ENCODE results near the gene SLC20A1. TPM values are rescaled to one million over a fixed set of nuclear protein-coding genes. Genes with fewer than 3 reads are reported as not detected.
A peak's percentile ranks its signal among the peaks of the same experiment; 100 is the strongest.

Gene SLC20A1
- total RNA-seq, 1 donor: 96.3 TPM

GRCh38 chr2:112642966-112643365 is 2.8 kb upstream of the SLC20A1 start:
- H3K4me1 ChIP-seq (ENCODE audit: insufficient read depth, low read length): peaks cover 59% of the 10 kb centered on the region

GRCh38 chr2:112643488-112643887 is 2.3 kb upstream of the SLC20A1 start:
- Histone ChIP-seq H3K27ac (ENCODE audit: low read depth, low read length) (peak overlapping the region; percentile 54), H3K4me1 (ENCODE audit: insufficient read depth, low read length) (peaks cover 64% of the 10 kb centered on the region)

More at GRCh38 chr2:112642966-112643365, 2.8 kb upstream of the SLC20A1 start:
- Histone ChIP-seq H3K9me3 (ENCODE audit: low read depth, low read length) (no peaks in the 10 kb centered on the region), H3K27me3 (ENCODE audit: insufficient read depth, low read length) (no peaks in the 10 kb centered on the region), H3K4me2 (ENCODE audit: insufficient read depth, low read length) (peak overlapping the region; percentile 17), H3K79me2 (ENCODE audit: insufficient read depth, low read length) (peaks cover 42% of the 10 kb centered on the region), H3K27ac (ENCODE audit: low read depth, low read length) (peak overlapping the region; percentile 54), H4K20me1 (ENCODE audit: insufficient read depth, low read length) (peaks cover 16% of the 10 kb centered on the region), H3K4me3 (ENCODE audit: insufficient read depth, low read length) (no peak overlapping the region), H2AFZ (ENCODE audit: low read length) (no peak overlapping the region), H3K36me3 (ENCODE audit: insufficient read depth, low read length) (peaks cover 13% of the 10 kb centered on the region)
- no peak for DNase-seq (ENCODE audit: insufficient read length, low spot score, missing footprints)
- TF ChIP-seq CTCF (IDR thresholded peaks at IDR 0.05; ENCODE audit: extremely low read depth, low read depth, low read length): no peak

GRCh38 chr2:112644155-112644932 is 1.4 kb upstream of the SLC20A1 start:
- no peak for DNase-seq (ENCODE audit: insufficient read length, low spot score, missing footprints)
- H2AFZ ChIP-seq (ENCODE audit: low read length): peak overlapping the region; percentile 59
- peak overlapping the region; percentile 99 for H3K4me2 ChIP-seq (ENCODE audit: insufficient read depth, low read length)

More at GRCh38 chr2:112643488-112643887, 2.3 kb upstream of the SLC20A1 start:
- Histone ChIP-seq H4K20me1 (ENCODE audit: insufficient read depth, low read length) (peaks cover 21% of the 10 kb centered on the region), H2AFZ (ENCODE audit: low read length) (no peak overlapping the region), H3K4me3 (ENCODE audit: insufficient read depth, low read length) (no peak overlapping the region), H3K36me3 (ENCODE audit: insufficient read depth, low read length) (peaks cover 18% of the 10 kb centered on the region), H3K9me3 (ENCODE audit: low read depth, low read length) (no peaks in the 10 kb centered on the region), H3K27me3 (ENCODE audit: insufficient read depth, low read length) (no peaks in the 10 kb centered on the region), H3K4me2 (ENCODE audit: insufficient read depth, low read length) (peak overlapping the region; percentile 17), H3K79me2 (ENCODE audit: insufficient read depth, low read length) (peaks cover 47% of the 10 kb centered on the region)
- no peak for TF ChIP-seq CTCF (IDR thresholded peaks at IDR 0.05; ENCODE audit: extremely low read depth, low read depth, low read length)
- no peak for DNase-seq (ENCODE audit: insufficient read length, low spot score, missing footprints)

More at GRCh38 chr2:112644155-112644932, 1.4 kb upstream of the SLC20A1 start:
- Histone ChIP-seq H4K20me1 (ENCODE audit: insufficient read depth, low read length) (peaks cover 29% of the 10 kb centered on the region), H3K79me2 (ENCODE audit: insufficient read depth, low read length) (peaks cover 56% of the 10 kb centered on the region), H3K4me3 (ENCODE audit: insufficient read depth, low read length) (peak overlapping the region; percentile 91), H3K4me1 (ENCODE audit: insufficient read depth, low read length) (peaks cover 73% of the 10 kb centered on the region), H3K27me3 (ENCODE audit: insufficient read depth, low read length) (no peaks in the 10 kb centered on the region), H3K36me3 (ENCODE audit: insufficient read depth, low read length) (peaks cover 27% of the 10 kb centered on the region), H3K9me3 (ENCODE audit: low read depth, low read length) (no peaks in the 10 kb centered on the region), H3K27ac (ENCODE audit: low read depth, low read length) (peak overlapping the region; percentile 83)
- TF ChIP-seq CTCF (IDR thresholded peaks at IDR 0.05; ENCODE audit: extremely low read depth, low read depth, low read length): no peak
